DOHH2 (cell line): ENCODE results near the gene TRIOBP.

ENCODE experiments used
- CTCF ChIP-seq: fragments of 200-600 bp; sonication (generic); IDR thresholded peaks from one replicate; pipeline ENCODE4 v1.5.1; 2014; ENCODE audit warnings: antibody characterized with exemption, mild to moderate bottlenecking, low read depth, low read length; ENCODE audit not compliant: poor library complexity, severe bottlenecking
- EZH2phosphoT487 ChIP-seq: fragments of 200-600 bp; sonication (generic); IDR thresholded peaks from 2 replicates; pipeline ENCODE4 v1.6.1; 2017; ENCODE audit warnings: borderline replicate concordance, mild to moderate bottlenecking, antibody characterized with exemption, low read length, moderate library complexity, mixed read lengths

- TF ChIP-seq CTCF (no peak), EZH2phosphoT487 (no peak)
Observed at GRCh38 chr22:37728620-37729019, 31.8 kb downstream of the TRIOBP start.
